SK-N-SH (cell line): ENCODE data around the gene TRANK1. TPM values are rescaled to one million over a fixed set of nuclear protein-coding genes. Genes with fewer than 3 reads are reported as not detected.

ENCODE experiments used
- CTCF ChIA-PET: fragments of 300-600, 350-600 bp; formaldehyde crosslinking; extraction: SDS; loops from one replicate; lab custom pipeline; 2021; lab: Yijun Ruan, JAX
- POLR2A ChIA-PET: fragments of 350-600 bp; sonication (Branson Sonifier 250); formaldehyde crosslinking; extraction: SDS; loops from one replicate; lab custom pipeline; 2020; ENCODE audit warnings: antibody characterized with exemption, inconsistent platforms; lab: Yijun Ruan, JAX
- DNase-seq: peaks from one replicate; pipeline ENCODE4 v3.0.0; 2012
- H2AFZ ChIP-seq: fragments of 200-600 bp; sonication (generic); 2 replicates; pipeline ENCODE4 v1.8.1; 2016; ENCODE audit warnings: antibody characterized with exemption, mild to moderate bottlenecking, low read depth
- H3F3A ChIP-seq: fragments of 200-600 bp; sonication (generic); replicated peaks from 2 replicates; pipeline ENCODE3; 2016; ENCODE audit warnings: antibody characterized with exemption, mild to moderate bottlenecking; ENCODE audit not compliant: insufficient read depth
- H3K27ac ChIP-seq, 2 experiments: fragments of 200-500 bp in 1 of 2; fragments of 200-600 bp in 1 of 2; sonication (Bioruptor generic) in 1 of 2; sonication (generic), shearing (Covaris generic) in 1 of 2; 2 replicates each; pipeline versions ENCODE4 v1.5.1 to v1.6.1; 2014 to 2016; ENCODE audit warnings: low read depth in 2 of 2, inconsistent platforms in 1 of 2, low read length in 1 of 2, mild to moderate bottlenecking in 1 of 2, mixed read lengths in 1 of 2
- H3K27me3 ChIP-seq: fragments of 200-600 bp; sonication (generic), shearing (Covaris generic); 2 replicates; pipeline ENCODE4 v1.6.1; 2016; ENCODE audit warnings: mixed run types; ENCODE audit not compliant: insufficient read depth
- H3K36me3 ChIP-seq, 2 experiments: fragments of 200-500 bp in 1 of 2; fragments of 200-600 bp in 1 of 2; sonication (Bioruptor generic) in 1 of 2; sonication (generic) in 1 of 2; replicated peaks in 1 of 2; 2 replicates each; pipeline versions ENCODE3 to v1.5.1; 2014 to 2016; ENCODE audit warnings: low read length in 1 of 2, mild to moderate bottlenecking in 1 of 2; ENCODE audit not compliant: insufficient read depth in 2 of 2, control insufficient read depth in 1 of 2
- H3K4me1 ChIP-seq, 2 experiments: fragments of 200-500 bp in 1 of 2; fragments of 200-600 bp in 1 of 2; sonication (Bioruptor generic) in 1 of 2; sonication (generic), shearing (Covaris generic) in 1 of 2; 2 replicates each; pipeline versions ENCODE4 v1.5.1 to v1.6.1; 2014 to 2016; ENCODE audit warnings: low read depth in 1 of 2, low read length in 1 of 2, mixed run types in 1 of 2; ENCODE audit not compliant: insufficient read depth in 2 of 2, control insufficient read depth in 1 of 2
- H3K4me2 ChIP-seq: fragments of 200-600 bp; sonication (generic), shearing (Covaris generic); 2 replicates; pipeline ENCODE4 v1.6.1; 2017; ENCODE audit warnings: mixed run types
- H3K4me3 ChIP-seq, 2 experiments: fragments of 200-500 bp in 1 of 2; fragments of 200-600 bp in 1 of 2; sonication (Bioruptor generic) in 1 of 2; sonication (generic), shearing (Covaris generic) in 1 of 2; 2 replicates each; pipeline versions ENCODE4 v1.5.1 to v1.8.1; 2014 to 2016; ENCODE audit warnings: low read depth in 2 of 2, inconsistent platforms in 1 of 2, low read length in 1 of 2, mild to moderate bottlenecking in 1 of 2, mixed read lengths in 1 of 2, moderate library complexity in 1 of 2
- H3K79me2 ChIP-seq: fragments of 200-600 bp; sonication (generic); 2 replicates; pipeline ENCODE4 v1.8.1; 2017; ENCODE audit warnings: mild to moderate bottlenecking; ENCODE audit not compliant: insufficient read depth
- H3K9ac ChIP-seq: fragments of 200-600 bp; sonication (generic); 2 replicates; pipeline ENCODE4 v1.6.1; 2017; ENCODE audit warnings: mixed run types
- H3K9me2 ChIP-seq: fragments of 200-600 bp; sonication (generic); 2 replicates; pipeline ENCODE4 v1.6.1; 2017; ENCODE audit warnings: mixed run types
- H3K9me3 ChIP-seq: fragments of 200-600 bp; sonication (generic); 2 replicates; pipeline ENCODE4 v1.6.1; 2017; ENCODE audit warnings: mixed run types, mild to moderate bottlenecking, moderate library complexity
- H4K20me1 ChIP-seq: fragments of 200-600 bp; sonication (generic); 2 replicates; pipeline ENCODE4 v1.6.1; 2017; ENCODE audit warnings: mild to moderate bottlenecking, mixed run types; ENCODE audit not compliant: insufficient read depth
- CHD2 ChIP-seq: fragments of 150-350 bp; IDR thresholded peaks from 2 replicates; pipeline ENCODE4 v1.6.1; 2018; ENCODE audit warnings: low read length; ENCODE audit not compliant: partially characterized antibody
- EZH2phosphoT487 ChIP-seq: fragments of 200-600 bp; sonication (generic); IDR thresholded peaks from 2 replicates; pipeline ENCODE4 v1.6.1; 2017; ENCODE audit warnings: low read depth, mixed run types, mild to moderate bottlenecking, antibody characterized with exemption, moderate library complexity, borderline replicate concordance
- FOSL2 ChIP-seq: IDR thresholded peaks from 2 replicates; pipeline ENCODE4 v1.4.0; 2012; ENCODE audit warnings: low read depth, mild to moderate bottlenecking, moderate library complexity, borderline replicate concordance
- GATA2 ChIP-seq: sonication (generic); formaldehyde crosslinking; IDR thresholded peaks from 2 replicates; pipeline ENCODE4 v1.5.0; 2020; ENCODE audit warnings: mild to moderate bottlenecking, missing genetic modification reagents
- JUND ChIP-seq: IDR thresholded peaks from 2 replicates; pipeline ENCODE4 v1.4.0; 2012
- MAX ChIP-seq: IDR thresholded peaks from 2 replicates; pipeline ENCODE4 v1.4.0; 2012; ENCODE audit warnings: low read depth
- MEF2A ChIP-seq: IDR thresholded peaks from 2 replicates; pipeline ENCODE4 v1.4.0; 2012; ENCODE audit warnings: low read depth, borderline replicate concordance
- NFIC ChIP-seq: IDR thresholded peaks from 2 replicates; pipeline ENCODE4 v1.4.0; 2012; ENCODE audit warnings: borderline replicate concordance
- NRF1 ChIP-seq: IDR thresholded peaks from 2 replicates; pipeline ENCODE4 v1.6.1; 2012; ENCODE audit warnings: low read depth, mild to moderate bottlenecking, low read length
- POLR2AphosphoS5 ChIP-seq: IDR thresholded peaks from 2 replicates; pipeline ENCODE4 v1.6.1; 2012; ENCODE audit warnings: low read depth, low read length
- RCOR1 ChIP-seq: fragments of 150-350 bp; IDR thresholded peaks from 2 replicates; pipeline ENCODE4 v1.6.1; 2017; ENCODE audit warnings: antibody characterized with exemption, low read length
- RFX5 ChIP-seq: IDR thresholded peaks from 2 replicates; pipeline ENCODE4 v1.6.1; 2012; ENCODE audit warnings: mild to moderate bottlenecking, improper control_type of control experiment, low read length
- SIN3A ChIP-seq: IDR thresholded peaks from 2 replicates; pipeline ENCODE4 v1.6.1; 2012; ENCODE audit warnings: low read depth, mild to moderate bottlenecking, low read length, moderate library complexity, borderline replicate concordance
- TAF1 ChIP-seq: IDR thresholded peaks from 2 replicates; pipeline ENCODE4 v1.6.1; 2012; ENCODE audit warnings: low read depth, mild to moderate bottlenecking, low read length, moderate library complexity, borderline replicate concordance
- TEAD4 ChIP-seq: IDR thresholded peaks from 2 replicates; pipeline ENCODE4 v1.4.0; 2012; ENCODE audit warnings: mild to moderate bottlenecking, borderline replicate concordance; ENCODE audit not compliant: insufficient read depth
- USF2 ChIP-seq: fragments of 150-350 bp; IDR thresholded peaks from 2 replicates; pipeline ENCODE4 v1.6.1; 2017; ENCODE audit warnings: antibody characterized with exemption, low read length, low read depth, borderline replicate concordance
- WGBS: methylation state at CpG from one replicate; pipeline ENCODE4 v1.1.6; 2017; ENCODE audit warnings: low lambda C conversion rate; 5-methylcytosine and 5-hydroxymethylcytosine counted together
- polyA plus RNA-seq, 3 experiments: library from polyadenylated mRNA; depleted of rRNA; stranded (reverse); fragments of >200 nt; gene quantifications; 2 replicates each; pipeline ENCODE4 v1.2.3, GENCODE V29; 2012
- TF ChIP-seq, protein P1 (sequence below): IDR thresholded peaks from 2 replicates; pipeline ENCODE4 v1.6.1; 2012; ENCODE audit warnings: mild to moderate bottlenecking, low read depth, low read length, moderate library complexity

The TRANK1 gene
- polyA plus RNA-seq, 1 of the 3 experiments (the other 2 are of a cell fraction): 0.16 TPM

DNA sequence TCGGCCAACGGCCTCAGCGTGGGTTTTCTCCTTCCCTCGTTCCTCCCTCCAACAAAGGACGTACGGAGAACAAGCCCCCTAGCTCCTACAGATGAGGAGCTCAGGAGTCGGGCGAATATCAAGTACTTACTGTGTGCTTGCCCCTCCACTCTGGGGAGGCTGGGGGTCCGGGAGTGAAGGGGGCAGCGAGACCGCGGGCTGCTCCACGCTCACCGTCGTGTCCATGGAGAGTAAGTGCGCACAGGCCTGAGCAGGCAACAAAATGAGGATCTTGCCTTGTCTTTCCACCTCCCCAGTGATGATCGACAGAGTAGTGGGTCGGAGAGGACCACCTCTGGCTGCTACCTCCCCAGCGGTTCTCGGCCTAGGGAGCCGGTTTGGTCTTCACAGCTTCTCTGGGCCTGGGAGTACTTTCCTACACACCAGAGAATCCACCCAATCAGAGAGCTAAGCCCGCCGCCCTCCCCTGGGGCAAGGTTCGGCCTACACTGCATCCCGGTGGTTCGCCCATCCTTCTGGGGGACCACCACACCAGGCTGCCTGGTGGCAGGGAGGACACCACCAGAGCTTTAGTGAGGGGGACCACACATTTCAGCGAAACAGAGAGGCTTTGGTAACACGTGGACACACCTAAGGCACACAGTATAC is 603 bp upstream of the TRANK1 start:
- POLR2A ChIA-PET: no interaction called here
- no peak for DNase-seq
- H4K20me1 ChIP-seq: no peaks in the 10 kb centered on the region
- 90% methylated on average over 21 of the region's 28 CpGs for WGBS
- CTCF ChIA-PET: no interaction called here
- no peak overlapping the region for H2AFZ ChIP-seq
- H3K4me3 ChIP-seq: no peak overlapping the region; a peak in 1 of 4 replicates
- H3K4me2 ChIP-seq: no peak overlapping the region
- H3K4me1 ChIP-seq: no peaks in the 10 kb centered on the region
- H3K79me2 ChIP-seq: no peaks in the 10 kb centered on the region
- no peaks in the 10 kb centered on the region for H3K36me3 ChIP-seq
- no peaks in the 10 kb centered on the region; the same call in 1 of the 2 replicates for H3K27me3 ChIP-seq
- H3K9me2 ChIP-seq: no peaks in the 10 kb centered on the region
- H3K9ac ChIP-seq: no peak overlapping the region
- no peaks in the 10 kb centered on the region for H3F3A ChIP-seq
- no peak overlapping the region for H3K27ac ChIP-seq
- H3K9me3 ChIP-seq: peaks cover 3% of the 10 kb centered on the region; the same call in 1 of the 2 replicates
- TF ChIP-seq MAX (no peak), RCOR1 (no peak), GATA2 (CRISPR knock-in tag) (no peak), CHD2 (no peak), EZH2phosphoT487 (no peak), NRF1 (no peak), TEAD4 (no peak), NFIC (no peak), JUND (no peak), RFX5 (no peak), MEF2A (no peak), TAF1 (no peak), POLR2AphosphoS5 (no peak), SIN3A (no peak), USF2 (no peak), FOSL2 (no peak)
- TF ChIP-seq, protein P1, sequence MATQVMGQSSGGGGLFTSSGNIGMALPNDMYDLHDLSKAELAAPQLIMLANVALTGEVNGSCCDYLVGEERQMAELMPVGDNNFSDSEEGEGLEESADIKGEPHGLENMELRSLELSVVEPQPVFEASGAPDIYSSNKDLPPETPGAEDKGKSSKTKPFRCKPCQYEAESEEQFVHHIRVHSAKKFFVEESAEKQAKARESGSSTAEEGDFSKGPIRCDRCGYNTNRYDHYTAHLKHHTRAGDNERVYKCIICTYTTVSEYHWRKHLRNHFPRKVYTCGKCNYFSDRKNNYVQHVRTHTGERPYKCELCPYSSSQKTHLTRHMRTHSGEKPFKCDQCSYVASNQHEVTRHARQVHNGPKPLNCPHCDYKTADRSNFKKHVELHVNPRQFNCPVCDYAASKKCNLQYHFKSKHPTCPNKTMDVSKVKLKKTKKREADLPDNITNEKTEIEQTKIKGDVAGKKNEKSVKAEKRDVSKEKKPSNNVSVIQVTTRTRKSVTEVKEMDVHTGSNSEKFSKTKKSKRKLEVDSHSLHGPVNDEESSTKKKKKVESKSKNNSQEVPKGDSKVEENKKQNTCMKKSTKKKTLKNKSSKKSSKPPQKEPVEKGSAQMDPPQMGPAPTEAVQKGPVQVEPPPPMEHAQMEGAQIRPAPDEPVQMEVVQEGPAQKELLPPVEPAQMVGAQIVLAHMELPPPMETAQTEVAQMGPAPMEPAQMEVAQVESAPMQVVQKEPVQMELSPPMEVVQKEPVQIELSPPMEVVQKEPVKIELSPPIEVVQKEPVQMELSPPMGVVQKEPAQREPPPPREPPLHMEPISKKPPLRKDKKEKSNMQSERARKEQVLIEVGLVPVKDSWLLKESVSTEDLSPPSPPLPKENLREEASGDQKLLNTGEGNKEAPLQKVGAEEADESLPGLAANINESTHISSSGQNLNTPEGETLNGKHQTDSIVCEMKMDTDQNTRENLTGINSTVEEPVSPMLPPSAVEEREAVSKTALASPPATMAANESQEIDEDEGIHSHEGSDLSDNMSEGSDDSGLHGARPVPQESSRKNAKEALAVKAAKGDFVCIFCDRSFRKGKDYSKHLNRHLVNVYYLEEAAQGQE: no peak
